ENCODE data around the gene ZHX3.

The ZHX3 gene

GRCh38 chr20:41234546-41234945, 83.0 kb downstream of the ZHX3 start:
- no peaks in the 10 kb centered on the region for H3K9me2 ChIP-seq (replicated peaks; ENCODE audit: control insufficient read depth, low read length)
- H3K9me3 ChIP-seq (ENCODE audit: control insufficient read depth, insufficient read depth, low read length), result no peaks in the 10 kb centered on the region

GRCh38 chr20:41234041-41234440, 83.5 kb downstream of the ZHX3 start:
- H3K9me2 ChIP-seq (replicated peaks; ENCODE audit: control insufficient read depth, low read length), result no peaks in the 10 kb centered on the region
- H3K4me1 ChIP-seq (ENCODE audit: control insufficient read depth, low read length), result peaks cover 6% of the 10 kb centered on the region
- H3F3A ChIP-seq (ENCODE audit: control insufficient read depth, insufficient read depth), result no peaks in the 10 kb centered on the region
- H3K27me3 ChIP-seq (ENCODE audit: control insufficient read depth, low read length), result no peaks in the 10 kb centered on the region
- TF ChIP-seq CTCF (IDR thresholded peaks at IDR 0.05; ENCODE audit: low read depth, low read length, poor library complexity, severe bottlenecking) (no peak), EZH2phosphoT487 (IDR thresholded peaks at IDR 0.05; ENCODE audit: borderline replicate concordance, low read length) (no peak)
- no peaks in the 10 kb centered on the region for H3K9me3 ChIP-seq (ENCODE audit: control insufficient read depth, insufficient read depth, low read length)
- no peaks in the 10 kb centered on the region for H3K79me2 ChIP-seq (ENCODE audit: control insufficient read depth, low read length)
- H4K20me1 ChIP-seq (ENCODE audit: control insufficient read depth, insufficient read depth, low read depth, low read length), result no peaks in the 10 kb centered on the region
- no peak overlapping the region for H3K4me3 ChIP-seq (ENCODE audit: low read length)
- no peak overlapping the region for H3K27ac ChIP-seq (ENCODE audit: low read depth, low read length)
- no peak overlapping the region for H3K4me2 ChIP-seq (ENCODE audit: low read length)
- no peaks in the 10 kb centered on the region for H3K36me3 ChIP-seq (ENCODE audit: control insufficient read depth, low read length)

More at GRCh38 chr20:41234546-41234945, 83.0 kb downstream of the ZHX3 start:
- H3K27ac ChIP-seq (ENCODE audit: low read depth, low read length), result no peak overlapping the region
- H3K4me2 ChIP-seq (ENCODE audit: low read length), result no peak overlapping the region
- no peaks in the 10 kb centered on the region for H3K79me2 ChIP-seq (ENCODE audit: control insufficient read depth, low read length)
- H3K36me3 ChIP-seq (ENCODE audit: control insufficient read depth, low read length), result no peaks in the 10 kb centered on the region
- no peak overlapping the region for H3K4me3 ChIP-seq (ENCODE audit: low read length)
- TF ChIP-seq EZH2phosphoT487 (IDR thresholded peaks at IDR 0.05; ENCODE audit: borderline replicate concordance, low read length), result no peak
- no peak for TF ChIP-seq CTCF (IDR thresholded peaks at IDR 0.05; ENCODE audit: low read depth, low read length, poor library complexity, severe bottlenecking)
- H3F3A ChIP-seq (ENCODE audit: control insufficient read depth, insufficient read depth), result no peaks in the 10 kb centered on the region
- peaks cover 6% of the 10 kb centered on the region for H3K4me1 ChIP-seq (ENCODE audit: control insufficient read depth, low read length)
- H4K20me1 ChIP-seq (ENCODE audit: control insufficient read depth, insufficient read depth, low read depth, low read length), result no peaks in the 10 kb centered on the region
- H3K27me3 ChIP-seq (ENCODE audit: control insufficient read depth, low read length), result no peaks in the 10 kb centered on the region

- TF ChIP-seq CTCF (IDR thresholded peaks at IDR 0.05; ENCODE audit: low read depth, low read length, poor library complexity, severe bottlenecking) (no peak), EZH2phosphoT487 (IDR thresholded peaks at IDR 0.05; ENCODE audit: borderline replicate concordance, low read length) (no peak)
- Histone ChIP-seq H3K4me2 (ENCODE audit: low read length) (no peak overlapping the region), H3K9me2 (replicated peaks; ENCODE audit: control insufficient read depth, low read length) (no peaks in the 10 kb centered on the region), H3K27ac (ENCODE audit: low read depth, low read length) (no peak overlapping the region), H3K4me3 (ENCODE audit: low read length) (no peak overlapping the region), H3K27me3 (ENCODE audit: control insufficient read depth, low read length) (no peaks in the 10 kb centered on the region), H3K79me2 (ENCODE audit: control insufficient read depth, low read length) (no peaks in the 10 kb centered on the region), H3F3A (ENCODE audit: control insufficient read depth, insufficient read depth) (no peaks in the 10 kb centered on the region), H3K36me3 (ENCODE audit: control insufficient read depth, low read length) (no peaks in the 10 kb centered on the region), H3K4me1 (ENCODE audit: control insufficient read depth, low read length) (peaks cover 6% of the 10 kb centered on the region), H4K20me1 (ENCODE audit: control insufficient read depth, insufficient read depth, low read depth, low read length) (no peaks in the 10 kb centered on the region), H3K9me3 (ENCODE audit: control insufficient read depth, insufficient read depth, low read length) (no peaks in the 10 kb centered on the region)
These were observed 84.3 kb downstream of the ZHX3 start for GRCh38 chr20:41232973-41233926.

Data from DOHH2 (cell line).